HG02759 (cell line): ENCODE measurements around the gene SLC27A3.
A peak's percentile ranks its signal among the peaks of the same experiment; 100 is the strongest.

Experiments used
- ATAC-seq: cut with Tn5 transposase; IDR thresholded peaks from one replicate; pipeline ENCODE4 v1.9.1; 2021; ENCODE audit warnings: mild to moderate bottlenecking, moderate library complexity; ENCODE audit not compliant: unreplicated experiment

SLC27A3 gene, protein sequence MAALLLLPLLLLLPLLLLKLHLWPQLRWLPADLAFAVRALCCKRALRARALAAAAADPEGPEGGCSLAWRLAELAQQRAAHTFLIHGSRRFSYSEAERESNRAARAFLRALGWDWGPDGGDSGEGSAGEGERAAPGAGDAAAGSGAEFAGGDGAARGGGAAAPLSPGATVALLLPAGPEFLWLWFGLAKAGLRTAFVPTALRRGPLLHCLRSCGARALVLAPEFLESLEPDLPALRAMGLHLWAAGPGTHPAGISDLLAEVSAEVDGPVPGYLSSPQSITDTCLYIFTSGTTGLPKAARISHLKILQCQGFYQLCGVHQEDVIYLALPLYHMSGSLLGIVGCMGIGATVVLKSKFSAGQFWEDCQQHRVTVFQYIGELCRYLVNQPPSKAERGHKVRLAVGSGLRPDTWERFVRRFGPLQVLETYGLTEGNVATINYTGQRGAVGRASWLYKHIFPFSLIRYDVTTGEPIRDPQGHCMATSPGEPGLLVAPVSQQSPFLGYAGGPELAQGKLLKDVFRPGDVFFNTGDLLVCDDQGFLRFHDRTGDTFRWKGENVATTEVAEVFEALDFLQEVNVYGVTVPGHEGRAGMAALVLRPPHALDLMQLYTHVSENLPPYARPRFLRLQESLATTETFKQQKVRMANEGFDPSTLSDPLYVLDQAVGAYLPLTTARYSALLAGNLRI

DNA sequence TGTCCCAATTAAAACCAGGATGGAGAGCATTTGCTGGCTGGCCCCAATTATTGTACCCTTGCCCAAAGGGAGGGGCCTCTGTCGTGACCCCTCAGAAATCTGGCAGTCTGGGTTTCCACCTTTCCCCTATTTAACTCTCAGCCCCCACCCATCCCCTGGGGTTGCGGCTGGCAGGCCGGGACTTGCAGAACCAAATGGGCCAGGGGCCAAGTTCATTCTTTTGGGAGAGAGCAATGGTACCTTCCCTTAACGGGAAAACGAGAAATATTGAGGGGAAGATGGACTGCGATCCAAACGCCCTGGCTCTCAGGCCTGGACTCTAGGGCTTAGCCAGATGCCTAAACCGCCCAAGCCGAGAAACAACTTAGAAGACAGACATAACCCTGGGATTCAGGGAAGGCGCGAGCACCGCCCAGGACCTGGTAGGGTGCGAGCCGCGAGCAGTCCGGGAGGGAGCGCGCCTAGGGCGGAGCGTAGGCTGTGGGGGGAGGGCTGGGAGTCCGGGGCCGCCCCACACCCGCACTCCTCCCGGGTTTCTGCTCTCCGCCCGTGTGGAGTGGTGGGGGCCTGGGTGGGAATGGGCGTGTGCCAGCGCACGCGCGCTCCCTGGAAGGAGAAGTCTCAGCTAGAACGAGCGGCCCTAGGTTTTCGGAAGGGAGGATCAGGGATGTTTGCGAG is at the start of gene SLC27A3:
Gene SLC27A3, plus strand, starts transcription at position 628 of the 678 bp plus-strand sequence. CDS start 91 bp downstream, outside the sequence.
- peak; percentile 31 for ATAC-seq

DNA sequence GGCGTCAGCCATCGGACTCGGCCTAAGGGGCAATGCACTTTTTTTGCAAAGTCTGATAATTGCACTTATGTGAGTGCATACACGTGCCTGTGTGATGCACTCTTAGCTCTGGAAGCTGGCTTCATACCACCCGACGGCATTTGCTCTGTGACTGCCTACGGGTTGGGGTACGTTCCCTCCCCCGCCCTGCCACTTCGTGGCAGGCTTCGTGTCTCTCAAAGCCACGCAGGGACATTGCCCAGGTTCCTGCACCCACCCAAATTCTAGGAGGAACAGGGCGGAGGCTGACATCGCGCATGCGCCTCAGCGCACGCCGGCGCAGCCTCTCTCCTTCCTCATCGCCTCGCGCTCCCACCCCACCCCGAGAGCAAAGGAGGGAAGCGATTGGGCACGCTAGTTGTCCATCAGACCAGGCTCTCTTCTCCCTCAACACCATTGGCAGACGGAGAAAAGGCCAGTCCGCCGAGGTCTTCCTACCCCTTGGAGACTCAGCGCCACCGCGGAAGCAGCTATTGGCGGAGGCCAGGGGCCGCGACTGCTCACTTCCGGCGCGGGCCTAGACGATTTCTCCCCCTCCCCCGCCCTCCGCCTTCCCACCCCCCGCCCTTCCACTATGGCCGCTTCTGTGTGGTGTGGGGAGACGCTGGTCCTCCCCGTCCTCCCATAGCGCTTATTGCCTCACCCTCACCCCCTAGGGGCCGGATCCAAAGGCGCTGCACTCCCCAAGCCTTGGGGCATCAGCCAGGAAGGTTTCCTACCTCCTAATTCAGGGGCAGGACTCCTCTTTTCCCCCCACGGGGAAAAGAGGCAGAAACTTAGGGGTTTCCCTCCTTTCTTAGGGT is 47.5 kb upstream of the SLC27A3 start, which contains the start of gene INTS3:
Gene INTS3, plus strand, starts transcription at position 588 of the 842 bp plus-strand sequence. CDS start 585 bp downstream, outside the sequence.
- ATAC-seq, result peak; percentile 97

DNA sequence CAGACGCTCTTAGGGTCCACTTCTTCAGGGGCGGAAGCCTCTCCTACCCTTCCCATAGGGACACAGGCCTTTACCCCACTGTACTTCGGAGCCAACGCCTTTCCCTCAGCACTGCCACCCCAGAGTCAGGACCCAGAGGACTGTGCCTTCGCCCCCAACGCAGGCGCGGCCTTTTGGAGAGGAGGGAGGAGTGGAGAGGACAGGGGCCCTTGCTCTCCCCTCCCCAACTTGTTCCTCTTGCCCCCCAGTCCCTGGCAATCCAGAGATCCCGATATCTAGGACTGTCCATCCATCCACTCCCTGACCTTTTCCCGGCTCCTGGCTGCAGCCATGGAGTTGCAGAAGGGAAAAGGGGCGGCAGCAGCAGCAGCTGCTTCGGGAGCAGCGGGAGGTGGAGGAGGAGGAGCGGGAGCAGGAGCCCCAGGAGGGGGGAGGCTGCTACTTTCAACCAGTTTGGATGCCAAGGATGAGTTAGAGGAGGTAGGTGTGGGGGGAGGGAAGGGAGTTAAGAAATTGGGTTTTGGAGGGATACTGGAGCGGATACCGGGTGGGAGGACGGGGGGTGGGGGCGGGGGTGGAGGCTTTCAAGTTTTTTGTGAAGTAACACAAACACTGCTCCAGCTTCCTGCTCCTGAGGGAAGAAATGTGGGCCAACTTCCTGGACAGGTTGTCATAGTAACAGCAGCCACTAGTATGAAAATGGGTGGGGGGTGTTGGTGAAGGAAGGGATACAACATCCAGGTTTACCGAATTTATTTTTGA is 46.7 kb upstream of the SLC27A3 start:
- ATAC-seq, result no peak

DNA sequence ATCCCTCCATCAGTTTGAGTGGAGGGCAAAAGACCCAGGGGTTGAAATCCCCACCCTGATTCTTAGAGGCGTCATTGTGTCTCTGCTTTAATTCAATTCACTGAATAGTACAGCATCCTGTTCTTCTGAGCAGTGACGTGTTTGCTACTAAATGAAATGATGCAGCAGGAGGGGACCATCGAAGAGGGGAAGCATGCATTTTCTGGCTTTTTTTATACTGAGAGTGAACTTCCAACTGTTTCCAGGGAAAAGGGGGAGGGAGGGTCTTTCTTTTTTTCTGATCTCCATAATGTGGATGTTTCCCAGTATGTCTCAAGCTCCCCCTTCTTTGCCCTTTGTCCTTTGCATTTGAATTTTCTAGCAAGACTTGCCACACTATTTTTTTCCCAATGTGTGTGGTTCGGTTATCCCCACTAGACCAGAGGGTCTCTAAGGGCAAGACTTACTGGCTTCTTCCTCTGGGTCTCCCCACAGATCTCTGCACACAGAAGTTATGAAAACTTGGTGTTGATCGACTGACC is 44.7 kb upstream of the SLC27A3 start:
- no peak for ATAC-seq

DNA sequence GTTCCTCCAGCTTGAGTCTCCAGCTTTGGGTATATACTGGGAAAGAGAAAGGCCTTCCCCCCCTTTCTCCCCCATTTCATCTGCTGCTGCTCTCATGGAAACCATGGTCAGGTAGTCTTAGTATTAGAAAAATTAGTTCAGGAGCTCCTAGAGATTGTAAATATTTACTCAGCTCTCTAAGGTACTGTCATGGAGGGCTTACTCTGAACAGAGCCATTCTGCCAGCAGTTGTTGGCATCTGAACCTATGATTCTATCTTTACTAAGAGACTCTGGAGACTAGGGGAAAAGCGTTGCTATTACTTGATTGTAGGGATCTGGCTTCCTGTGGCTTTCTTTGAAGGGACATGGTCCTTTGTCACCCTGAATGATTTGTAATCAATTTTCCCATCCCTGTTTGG is 41.2 kb upstream of the SLC27A3 start:
- no peak for ATAC-seq

DNA sequence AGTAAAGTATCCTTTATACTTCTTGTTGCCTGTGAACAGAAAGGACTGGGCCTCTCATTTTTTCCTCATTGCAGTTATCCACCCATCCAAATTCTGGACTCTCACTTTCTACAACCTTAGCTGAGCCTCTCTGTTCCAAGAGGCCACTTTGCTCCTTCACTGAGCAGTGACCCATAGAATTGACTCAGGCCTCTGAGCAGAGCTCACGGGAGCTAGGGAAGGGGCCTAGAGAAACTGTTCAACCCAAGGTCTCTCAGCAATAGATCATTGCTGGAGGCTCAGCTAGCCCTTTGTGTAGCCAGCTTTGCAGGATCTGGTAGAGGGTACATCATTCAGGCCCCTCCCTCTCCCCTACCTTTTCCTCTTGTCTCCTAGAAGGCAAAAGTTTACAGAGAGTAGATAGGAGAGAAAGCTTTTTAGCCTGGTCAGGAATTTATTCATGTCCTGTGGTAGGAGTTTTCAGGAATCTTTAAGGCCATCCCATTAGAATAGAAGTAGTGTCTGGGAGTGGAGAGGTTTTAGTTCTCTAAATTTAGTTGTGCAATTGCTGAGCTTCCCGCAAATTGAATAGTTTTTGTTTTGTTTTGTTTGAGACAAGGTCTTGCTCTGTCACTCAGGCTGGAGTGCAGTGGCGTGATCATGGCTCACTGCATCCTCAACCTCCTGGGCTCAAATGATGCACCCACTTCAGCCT is 40.7 kb upstream of the SLC27A3 start:
- no peak for ATAC-seq

DNA sequence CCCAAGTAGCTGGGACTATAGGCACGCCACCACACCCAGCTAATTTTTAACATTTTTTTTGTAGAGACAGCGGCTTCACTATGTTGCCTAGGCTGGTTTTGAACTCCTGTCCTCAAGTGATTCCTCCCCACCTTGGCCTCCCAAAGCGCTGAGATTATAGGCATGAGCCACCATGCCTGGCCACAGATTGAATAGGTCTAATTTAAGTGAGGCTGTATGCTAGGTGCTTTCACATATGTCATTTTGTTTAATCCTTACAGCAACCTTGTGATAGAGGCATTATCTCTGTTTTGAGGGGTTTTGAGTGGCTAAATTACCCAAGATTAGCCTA is 40.2 kb upstream of the SLC27A3 start:
- ATAC-seq, result no peak

DNA sequence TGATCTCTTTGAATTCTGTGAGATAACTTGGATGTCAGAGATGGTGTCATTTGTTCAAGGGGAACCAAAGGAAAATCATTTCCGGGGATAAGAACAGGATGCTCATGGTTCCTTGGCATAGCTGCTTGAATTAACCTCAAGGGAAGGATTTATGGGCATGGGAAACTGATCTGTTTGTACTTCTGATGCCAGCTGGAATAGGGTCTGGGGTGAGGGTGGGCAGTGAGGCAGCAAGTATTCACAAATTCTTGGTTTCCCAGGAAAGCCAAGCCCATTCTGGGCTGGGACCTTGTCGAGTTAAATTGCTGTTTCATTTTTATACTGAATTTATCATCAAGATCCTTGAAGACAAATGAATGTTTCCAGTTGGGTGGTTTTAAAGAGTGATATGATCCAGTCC is 33.2 kb upstream of the SLC27A3 start:
- no peak for ATAC-seq

DNA sequence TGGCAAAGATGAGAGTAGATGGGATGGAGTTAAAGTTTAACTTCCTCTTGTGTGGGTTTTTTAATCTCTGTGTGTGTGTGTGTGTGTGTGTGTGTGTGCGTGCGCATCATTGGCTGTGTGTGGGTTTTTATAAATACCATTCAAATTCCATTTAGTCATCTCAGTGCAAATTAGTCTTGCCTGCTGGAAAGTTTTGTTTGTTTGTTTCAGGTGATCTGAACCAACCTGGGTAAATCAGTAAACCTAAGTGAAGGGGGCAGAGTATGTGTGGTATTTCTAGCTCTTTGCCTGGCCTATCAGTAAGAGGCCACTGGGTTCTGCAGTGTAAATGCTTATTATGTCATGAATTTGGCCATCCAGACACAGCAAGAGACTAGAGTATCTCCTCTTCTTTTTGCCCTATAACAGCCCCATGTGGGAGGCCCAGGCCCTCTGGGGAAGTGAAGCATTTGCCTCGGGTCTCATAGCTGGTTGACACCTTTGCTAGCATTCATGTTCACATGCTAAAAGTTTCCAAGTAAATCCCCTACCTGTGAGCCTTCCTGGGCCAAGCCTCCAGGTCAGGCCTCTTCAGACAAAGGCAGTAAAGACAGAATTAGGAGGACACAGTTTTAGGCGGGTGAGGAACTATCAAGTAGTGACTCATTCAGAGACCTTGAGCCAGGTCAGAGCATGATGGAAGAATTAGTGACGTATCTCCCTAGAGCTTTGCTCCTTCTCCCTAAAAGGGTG is 32.6 kb upstream of the SLC27A3 start:
- peak; percentile 81 for ATAC-seq

DNA sequence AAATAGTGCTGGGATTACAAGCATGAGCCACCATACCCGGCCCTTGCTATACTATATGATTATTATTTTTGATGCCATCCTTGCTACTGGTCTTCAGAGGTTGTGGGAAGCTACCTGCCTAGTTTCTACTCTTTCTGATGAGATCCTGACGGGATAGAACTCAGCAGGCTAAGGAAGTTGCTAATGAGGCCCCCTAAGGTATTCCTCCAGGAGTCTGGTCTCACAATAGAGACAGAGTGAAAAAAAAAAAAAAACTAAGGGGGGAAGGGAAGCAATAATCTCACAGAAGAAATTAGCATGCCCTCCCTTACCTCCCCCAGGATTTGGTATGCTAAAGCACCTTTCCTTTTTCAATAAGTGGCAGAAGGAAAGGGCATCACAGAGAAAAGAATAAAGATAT is 29.8 kb upstream of the SLC27A3 start:
- ATAC-seq, result no peak

DNA sequence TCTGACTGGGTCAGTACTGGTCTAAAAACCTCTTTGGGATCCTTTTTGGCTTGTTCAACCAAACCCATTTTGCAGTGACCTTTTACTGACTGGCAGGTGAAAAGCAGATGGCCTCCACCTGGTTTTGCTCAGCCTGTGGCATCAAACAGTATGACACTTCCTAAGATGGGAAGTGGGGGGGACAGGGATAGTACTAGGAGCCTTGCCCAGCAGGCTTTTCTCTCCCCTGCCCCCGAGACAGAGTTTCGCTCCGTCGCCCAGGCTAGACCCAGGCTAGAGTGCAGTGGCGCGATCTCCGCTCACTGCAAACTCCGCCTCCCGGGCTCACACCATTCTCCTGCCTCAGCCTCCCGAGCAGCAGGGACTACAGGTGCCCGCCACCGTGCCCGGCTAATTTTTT is 29.0 kb upstream of the SLC27A3 start:
- no peak for ATAC-seq

DNA sequence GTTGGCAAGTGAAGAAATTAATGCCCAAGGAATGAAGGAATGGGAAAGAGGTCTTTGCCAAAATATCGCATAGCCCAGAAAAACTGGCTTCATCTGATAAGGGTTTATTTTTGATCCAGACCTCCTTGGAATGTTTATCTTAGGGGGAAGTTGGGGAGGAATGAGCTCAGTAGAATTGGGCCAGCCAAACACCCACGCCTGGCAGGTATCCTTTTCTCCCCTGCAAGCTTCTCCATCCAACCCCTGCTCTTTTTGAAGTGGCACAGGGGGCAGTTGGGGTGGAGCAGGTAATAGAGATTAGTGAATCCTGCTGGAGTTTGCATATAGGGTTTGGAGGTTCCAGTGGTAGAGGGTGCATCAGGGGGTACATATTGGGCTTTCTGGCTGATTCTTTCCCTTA is 26.3 kb upstream of the SLC27A3 start:
- no peak for ATAC-seq

DNA sequence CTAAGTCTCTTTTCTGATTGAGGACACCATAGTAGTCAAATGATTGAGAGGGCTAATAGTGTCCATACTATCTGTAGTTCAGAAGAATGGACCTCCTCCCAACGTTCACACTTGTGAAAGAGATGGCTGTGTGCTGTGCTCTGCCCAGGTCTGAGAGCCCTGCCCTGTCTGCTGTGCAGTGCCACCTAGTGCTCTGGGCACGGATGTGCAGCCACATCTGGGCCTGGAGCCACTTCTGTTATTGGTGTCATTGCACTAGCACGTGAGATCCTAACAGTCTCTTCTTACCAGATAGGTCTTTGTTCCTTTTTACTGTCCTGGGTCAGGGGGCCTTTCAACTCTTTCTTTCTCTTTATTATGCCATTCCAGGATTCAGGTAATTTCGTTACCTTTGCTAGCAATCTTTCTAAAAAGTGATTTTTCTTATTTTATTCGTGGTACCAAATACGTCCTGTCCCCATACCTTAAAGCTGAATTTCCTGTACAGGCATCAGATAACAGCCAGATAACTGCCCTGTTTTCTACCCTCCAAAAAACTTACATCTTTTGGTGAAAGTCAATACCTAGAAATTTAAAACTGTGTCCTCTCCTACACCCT is 25.7 kb upstream of the SLC27A3 start:
- peak; percentile 82 for ATAC-seq

DNA sequence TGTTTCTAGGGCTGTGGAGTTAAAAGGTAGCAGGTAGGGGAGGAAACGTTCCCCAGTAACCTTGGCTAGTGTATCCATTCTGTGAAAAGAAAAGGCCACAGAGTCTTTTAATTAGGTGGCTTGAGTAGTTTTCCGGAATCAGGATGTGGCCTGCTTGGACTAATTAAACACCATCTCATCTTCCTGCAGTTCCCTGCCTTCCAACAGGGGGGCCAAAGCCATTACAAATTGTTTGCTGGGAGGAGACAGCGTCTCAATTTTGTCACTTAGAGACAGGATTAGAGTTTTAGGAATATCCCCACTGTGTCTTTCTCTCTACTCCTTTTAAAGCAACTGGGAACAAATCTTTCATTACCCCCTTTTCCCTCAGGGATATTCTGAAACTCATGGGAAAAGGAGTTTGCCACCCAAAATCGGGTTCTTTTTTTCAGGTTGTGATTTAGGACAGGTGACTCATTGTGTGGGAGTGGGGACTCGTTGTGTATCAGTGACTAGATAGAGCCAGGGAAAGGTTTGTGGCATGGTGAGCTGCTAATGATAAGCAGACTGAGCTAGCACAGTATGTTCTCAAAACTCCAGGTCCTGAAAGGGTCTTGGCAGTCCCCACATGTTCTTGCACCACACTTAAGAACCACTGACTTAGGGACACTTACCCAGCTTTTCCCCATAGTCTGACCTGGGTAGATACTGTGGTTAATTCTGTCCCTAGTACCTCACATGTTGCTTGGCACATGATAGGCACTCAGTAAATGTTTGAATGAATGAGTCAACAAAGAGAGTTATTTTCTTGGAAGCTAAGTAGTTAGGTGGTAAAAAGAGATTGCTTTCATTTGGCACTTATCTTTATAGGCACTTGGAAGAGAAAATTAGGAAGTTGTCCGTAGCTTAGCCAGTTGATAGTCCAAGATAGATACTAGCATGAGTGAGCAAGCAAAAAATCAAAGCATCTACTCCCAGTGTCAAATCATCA is 24.9 kb upstream of the SLC27A3 start:
- ATAC-seq, result no peak

DNA sequence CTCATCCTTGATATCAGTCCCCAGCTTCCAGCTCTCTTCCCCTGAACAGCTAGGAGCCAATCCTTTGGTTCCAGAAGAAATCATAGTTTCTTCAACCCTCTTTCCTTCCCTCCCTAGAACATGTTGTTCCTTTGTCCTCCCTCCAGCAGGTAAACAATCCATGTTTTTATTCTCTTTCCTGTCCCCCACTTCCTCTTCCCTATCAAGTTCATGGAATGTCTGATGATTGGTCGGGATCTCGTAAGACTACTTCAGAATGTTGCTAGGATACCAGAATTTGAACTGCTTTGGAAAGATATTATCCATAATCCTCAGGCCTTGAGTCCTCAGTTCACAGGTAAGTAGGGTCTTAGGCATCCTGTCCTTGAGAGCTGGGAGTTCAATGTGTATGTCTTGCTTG is 23.1 kb upstream of the SLC27A3 start:
- no peak for ATAC-seq

DNA sequence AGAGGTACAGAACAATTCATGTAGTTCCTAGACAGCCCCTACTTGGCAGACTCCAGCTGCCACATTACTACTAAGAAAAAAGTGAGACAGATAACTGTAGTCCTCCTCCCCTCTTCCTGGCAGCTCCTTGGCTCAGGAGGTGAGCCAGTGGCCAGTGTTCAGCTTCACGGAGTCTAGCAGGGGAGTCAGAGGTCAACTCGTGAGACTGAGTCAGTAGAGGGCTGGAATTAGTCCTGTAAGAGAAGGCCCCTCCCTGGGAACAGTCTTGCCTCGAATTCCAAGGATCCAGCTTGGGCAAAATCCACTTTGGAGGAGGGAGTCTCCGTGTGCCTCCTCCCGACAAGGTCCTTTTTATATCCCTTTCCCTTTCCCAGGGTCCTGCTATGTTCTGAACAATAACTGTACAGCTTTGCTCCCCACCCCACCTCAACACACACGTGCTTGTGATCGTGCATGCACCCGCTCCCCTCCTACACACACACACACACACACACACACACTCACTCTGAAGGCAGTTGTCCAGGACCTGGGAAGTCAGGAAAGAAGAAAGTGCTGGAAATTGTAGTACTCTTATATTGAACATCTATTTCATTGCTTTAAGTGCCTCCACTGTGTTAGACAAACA is 22.5 kb upstream of the SLC27A3 start:
- no peak for ATAC-seq

DNA sequence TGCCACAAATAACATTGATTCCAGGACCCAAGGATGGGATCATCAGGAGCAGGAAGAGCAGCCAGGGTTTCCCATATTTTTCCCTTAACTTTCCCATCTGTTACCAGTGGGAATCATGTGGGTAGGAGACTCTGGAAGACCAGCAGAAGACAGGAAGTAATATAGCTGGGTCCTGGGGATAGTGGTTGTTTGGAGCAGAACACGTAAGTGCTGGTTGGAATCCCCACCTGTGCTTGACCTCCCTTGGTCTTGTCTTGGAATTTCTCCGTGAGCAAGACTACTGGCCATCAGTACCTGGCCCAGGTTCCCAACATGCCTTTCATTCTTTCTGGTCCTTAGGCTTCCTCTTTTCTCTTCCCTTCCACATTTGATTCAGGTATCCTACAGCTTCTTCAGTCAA is 20.9 kb upstream of the SLC27A3 start:
- ATAC-seq, result no peak
